ENCODE data around the gene FAM89B.

FAM89B gene

GRCh38 chr11:65607614-65608426, 35.5 kb downstream of the FAM89B start:
- H3K4me3 ChIP-seq (ENCODE audit: low read depth, low read length), result no peak overlapping the region
- TF ChIP-seq CTCF (IDR thresholded peaks at IDR 0.05; ENCODE audit: borderline replicate concordance, insufficient read depth, low read depth, low read length), result no peak

GRCh38 chr11:65609229-65609628, 36.9 kb downstream of the FAM89B start:
- H3K4me3 ChIP-seq (ENCODE audit: low read depth, low read length), result no peak overlapping the region
- no peak for TF ChIP-seq CTCF (IDR thresholded peaks at IDR 0.05; ENCODE audit: borderline replicate concordance, insufficient read depth, low read depth, low read length)

- no peak for TF ChIP-seq CTCF (IDR thresholded peaks at IDR 0.05; ENCODE audit: borderline replicate concordance, insufficient read depth, low read depth, low read length)
- no peak overlapping the region for H3K4me3 ChIP-seq (ENCODE audit: low read depth, low read length)
Observed at GRCh38 chr11:65609665-65610064, 37.3 kb downstream of the FAM89B start.

- H3K4me3 ChIP-seq (ENCODE audit: low read depth, low read length), result no peak overlapping the region
- no peak for TF ChIP-seq CTCF (IDR thresholded peaks at IDR 0.05; ENCODE audit: borderline replicate concordance, insufficient read depth, low read depth, low read length)
Observed at GRCh38 chr11:65610404-65610803, 38.1 kb downstream of the FAM89B start.

- TF ChIP-seq CTCF (IDR thresholded peaks at IDR 0.05; ENCODE audit: borderline replicate concordance, insufficient read depth, low read depth, low read length), result no peak
- H3K4me3 ChIP-seq (ENCODE audit: low read depth, low read length), result no peak overlapping the region
Observed at GRCh38 chr11:65611028-65611757, 38.9 kb downstream of the FAM89B start.

GRCh38 chr11:65611758-65612603, 39.6 kb downstream of the FAM89B start:
- no peak overlapping the region for H3K4me3 ChIP-seq (ENCODE audit: low read depth, low read length)
- TF ChIP-seq CTCF (IDR thresholded peaks at IDR 0.05; ENCODE audit: borderline replicate concordance, insufficient read depth, low read depth, low read length), result no peak
